ENCODE results near the gene KMO. TPM values are rescaled to one million over a fixed set of nuclear protein-coding genes. Genes with fewer than 3 reads are reported as not detected.

KMO gene
- total and polyA plus RNA-seq, 8 donors = 0.17 to 10.7 (median 0.42) TPM

DNA sequence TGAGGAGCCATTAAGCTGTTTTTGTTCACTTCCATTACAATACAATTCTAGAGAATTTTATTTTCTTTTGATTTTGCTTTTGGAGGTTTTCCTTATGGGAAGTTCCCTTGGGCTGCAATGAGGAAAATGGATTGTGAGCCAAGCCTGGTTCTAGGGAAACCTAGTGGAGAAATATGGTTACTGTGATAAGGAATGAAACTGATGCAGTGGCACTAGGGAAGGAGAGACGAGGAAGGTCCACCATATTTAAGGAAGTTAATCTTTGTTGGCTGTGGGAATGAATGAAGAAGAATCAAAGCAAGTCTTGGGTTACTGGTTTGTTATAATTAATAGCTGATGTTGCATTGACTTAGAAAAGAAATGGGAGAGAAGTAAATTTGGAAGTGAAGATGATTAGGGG, 79.6 kb downstream of the KMO start:
- DNase-seq (no peak), ATAC-seq (peak; percentile 5)
- H3K9me3 ChIP-seq = no peaks in the 10 kb centered on the region
- H3K27ac ChIP-seq = peak overlapping the region in 1 of 2 donors; percentile 16
- no peaks in the 10 kb centered on the region for H3K27me3 ChIP-seq
- peaks cover 0 to 21% of the 10 kb centered on the region in 2 donors for H3K4me1 ChIP-seq
- intact Hi-C loops (cut with DNase I) = no loop called here
- TF ChIP-seq, protein P1, sequence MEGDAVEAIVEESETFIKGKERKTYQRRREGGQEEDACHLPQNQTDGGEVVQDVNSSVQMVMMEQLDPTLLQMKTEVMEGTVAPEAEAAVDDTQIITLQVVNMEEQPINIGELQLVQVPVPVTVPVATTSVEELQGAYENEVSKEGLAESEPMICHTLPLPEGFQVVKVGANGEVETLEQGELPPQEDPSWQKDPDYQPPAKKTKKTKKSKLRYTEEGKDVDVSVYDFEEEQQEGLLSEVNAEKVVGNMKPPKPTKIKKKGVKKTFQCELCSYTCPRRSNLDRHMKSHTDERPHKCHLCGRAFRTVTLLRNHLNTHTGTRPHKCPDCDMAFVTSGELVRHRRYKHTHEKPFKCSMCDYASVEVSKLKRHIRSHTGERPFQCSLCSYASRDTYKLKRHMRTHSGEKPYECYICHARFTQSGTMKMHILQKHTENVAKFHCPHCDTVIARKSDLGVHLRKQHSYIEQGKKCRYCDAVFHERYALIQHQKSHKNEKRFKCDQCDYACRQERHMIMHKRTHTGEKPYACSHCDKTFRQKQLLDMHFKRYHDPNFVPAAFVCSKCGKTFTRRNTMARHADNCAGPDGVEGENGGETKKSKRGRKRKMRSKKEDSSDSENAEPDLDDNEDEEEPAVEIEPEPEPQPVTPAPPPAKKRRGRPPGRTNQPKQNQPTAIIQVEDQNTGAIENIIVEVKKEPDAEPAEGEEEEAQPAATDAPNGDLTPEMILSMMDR (IDR thresholded peaks at IDR 0.05) = no peak
- H3K36me3 ChIP-seq = no peaks in the 10 kb centered on the region
- no peak overlapping the region for H3K4me3 ChIP-seq

DNA sequence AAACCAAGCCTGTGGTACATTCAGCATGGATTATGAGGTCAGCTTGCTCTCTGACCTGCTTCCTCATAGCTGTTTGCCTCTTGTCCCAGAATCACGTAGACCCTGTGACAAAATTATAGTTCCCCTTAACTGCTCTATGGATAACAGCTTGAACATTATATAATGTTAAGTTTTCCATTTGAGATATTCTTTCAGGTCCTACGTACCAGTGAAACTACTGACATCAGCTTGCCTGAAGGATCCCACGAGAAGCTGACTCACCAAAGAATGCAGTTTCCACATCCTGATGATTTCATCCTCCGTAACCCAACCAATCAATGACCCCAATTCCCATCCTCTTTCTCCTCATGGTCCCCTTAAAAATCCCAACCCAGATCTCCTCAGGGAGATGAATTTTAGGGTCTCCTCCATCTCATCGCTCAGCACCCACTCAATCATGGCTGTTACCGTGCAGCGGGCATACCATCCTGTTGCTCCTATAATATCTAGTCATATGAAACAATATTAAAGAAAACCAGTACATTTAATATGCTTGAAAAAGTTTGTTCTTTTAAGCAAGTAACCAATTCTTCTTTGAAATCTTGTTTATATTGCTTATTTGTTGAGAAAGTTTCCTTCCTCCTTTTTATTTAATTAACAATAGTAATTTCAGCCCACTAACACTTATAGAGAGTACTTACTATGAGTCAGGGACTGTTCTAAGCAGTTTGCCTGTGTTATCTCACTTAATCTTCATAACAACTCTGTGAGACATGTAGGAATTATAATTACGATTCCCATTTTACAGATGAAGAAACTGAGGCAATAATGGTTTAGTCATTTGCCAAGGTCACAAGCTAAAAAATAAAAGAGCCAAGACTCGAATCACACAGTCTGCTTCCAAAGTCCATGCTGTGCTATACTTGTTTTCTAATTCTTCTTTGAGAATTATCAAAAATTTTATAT, 80.6 kb downstream of the KMO start:
- ATAC-seq (peak; percentile 35), DNase-seq (no peak)
- Histone ChIP-seq H3K27ac (peak overlapping the region in 1 of 2 donors; percentile 16), H3K4me1 (peaks cover 0 to 21% of the 10 kb centered on the region in 2 donors), H3K27me3 (no peaks in the 10 kb centered on the region), H3K4me3 (no peak overlapping the region), H3K9me3 (no peaks in the 10 kb centered on the region), H3K36me3 (no peaks in the 10 kb centered on the region)
- intact Hi-C loops (cut with DNase I) = no loop called here
- TF ChIP-seq, protein P1 (IDR thresholded peaks at IDR 0.05) = no peak

DNA sequence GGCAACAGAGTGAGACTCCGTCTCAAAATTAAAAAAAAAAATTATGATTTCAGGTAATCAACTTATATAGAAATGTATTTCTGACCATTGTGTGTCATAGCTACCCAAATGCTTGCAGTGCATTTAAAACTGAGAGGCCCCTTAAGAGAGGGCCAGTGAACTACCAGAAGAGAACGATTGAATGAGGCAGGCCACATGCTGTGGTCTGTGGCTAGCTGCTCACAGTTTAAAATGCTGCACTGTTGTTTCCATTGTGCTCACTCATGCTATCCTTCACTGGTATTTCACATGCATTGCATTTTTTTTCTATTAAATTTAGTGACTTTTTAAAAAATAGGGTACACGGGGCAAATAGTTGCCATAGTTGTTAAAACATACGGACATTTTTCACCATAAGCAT, 82.0 kb downstream of the KMO start:
- Histone ChIP-seq H3K4me1 (peaks cover 0 to 21% of the 10 kb centered on the region in 2 donors), H3K36me3 (no peaks in the 10 kb centered on the region), H3K4me3 (no peak overlapping the region), H3K27ac (no peak overlapping the region), H3K9me3 (no peaks in the 10 kb centered on the region), H3K27me3 (no peaks in the 10 kb centered on the region)
- ATAC-seq (no peak), DNase-seq (no peak)
- TF ChIP-seq, protein P1 (IDR thresholded peaks at IDR 0.05) = no peak
- intact Hi-C loops (cut with DNase I) = no loop called here

DNA sequence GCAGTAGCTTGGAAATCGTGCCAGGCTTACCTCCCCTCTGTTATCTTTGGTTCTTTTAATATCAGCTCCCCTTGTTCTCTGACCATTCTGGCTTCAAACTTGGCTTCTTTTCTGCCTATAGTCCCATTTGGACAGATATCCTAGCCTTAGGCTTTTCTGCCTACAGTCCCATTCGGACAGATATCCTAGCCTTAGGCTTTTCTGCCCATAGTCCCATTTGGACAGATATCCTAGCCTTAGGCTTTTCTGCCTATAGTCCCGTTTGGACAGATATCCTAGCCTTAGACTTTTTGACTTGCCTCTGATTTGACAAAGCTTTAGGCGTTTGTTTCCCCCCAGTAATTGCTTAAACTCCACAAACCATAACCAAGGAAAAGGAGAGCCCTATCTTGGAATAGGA, 82.4 kb downstream of the KMO start:
- H3K27ac ChIP-seq = no peak overlapping the region
- TF ChIP-seq, protein P1 (IDR thresholded peaks at IDR 0.05) = no peak
- H3K4me1 ChIP-seq = peaks cover 0 to 21% of the 10 kb centered on the region in 2 donors
- H3K36me3 ChIP-seq = no peaks in the 10 kb centered on the region
- no peaks in the 10 kb centered on the region for H3K27me3 ChIP-seq
- intact Hi-C loops (cut with DNase I) = no loop called here
- ATAC-seq (no peak), DNase-seq (no peak)
- no peaks in the 10 kb centered on the region for H3K9me3 ChIP-seq
- H3K4me3 ChIP-seq = no peak overlapping the region

All from left lung (tissue), 10 donors.